ENCODE measurements around the gene FAM98A.

- TF ChIP-seq CTCF (IDR thresholded peaks at IDR 0.05) (no peak), POLR2A (IDR thresholded peaks at IDR 0.05) (no peak)
Observed at GRCh38 chr2:33607905-33608304, 8.8 kb upstream of the FAM98A start.

Data from esophagus squamous epithelium (tissue), 4 donors.